ENCODE measurements around the gene PDK1.

GRCh38 chr2:172580544-172580943, 24.7 kb downstream of the PDK1 start:
- TF ChIP-seq CTCF (IDR thresholded peaks at IDR 0.05; ENCODE audit: insufficient read depth, low read length, poor library complexity, severe bottlenecking) = no peak
- no peak for TF ChIP-seq EZH2phosphoT487 (conservative IDR thresholded peaks at IDR 0.05; ENCODE audit: low read length)

All from SU-DHL-6 (cell line).